HepG2 (cell line): ENCODE measurements around the gene NBPF1. TPM values are rescaled to one million over a fixed set of nuclear protein-coding genes. Genes with fewer than 3 reads are reported as not detected.
A peak's percentile ranks its signal among the peaks of the same experiment; 100 is the strongest.

ENCODE experiments used
- ARID2 ChIP-seq: sonication (generic); formaldehyde crosslinking; IDR thresholded peaks from 2 replicates; pipeline ENCODE4 v1.8.1; 2022; ENCODE audit warnings: mild to moderate bottlenecking, missing genetic modification reagents, borderline replicate concordance
- DNMT3B ChIP-seq: conservative IDR thresholded peaks from 2 replicates; pipeline ENCODE4 v1.6.1; 2016; ENCODE audit warnings: missing biosample characterization, control low read depth
- ELF1 ChIP-seq: sonication (generic); formaldehyde crosslinking; IDR thresholded peaks from 2 replicates; pipeline ENCODE4 v1.4.0; 2020; ENCODE audit warnings: missing genetic modification reagents
- FOXK1 ChIP-seq: sonication (generic); formaldehyde crosslinking; IDR thresholded peaks from 2 replicates; pipeline ENCODE4 v1.4.0; 2020; ENCODE audit warnings: low read depth, missing genetic modification reagents, borderline replicate concordance
- GATAD2A ChIP-seq: IDR thresholded peaks from 2 replicates; pipeline ENCODE4 v1.6.1; 2016
- GZF1 ChIP-seq: sonication (generic); formaldehyde crosslinking; IDR thresholded peaks from 2 replicates; pipeline ENCODE4 v1.5.1; 2020; ENCODE audit warnings: mild to moderate bottlenecking, missing genetic modification reagents
- ISX ChIP-seq: sonication (generic); formaldehyde crosslinking; conservative IDR thresholded peaks from 2 replicates; pipeline ENCODE4 v1.5.0; 2020; ENCODE audit warnings: missing genetic modification reagents
- MED13 ChIP-seq: sonication (generic); formaldehyde crosslinking; IDR thresholded peaks from 2 replicates; pipeline ENCODE4 v1.5.0; 2020; ENCODE audit warnings: missing genetic modification reagents
- MTA3 ChIP-seq: sonication (generic); formaldehyde crosslinking; IDR thresholded peaks from 2 replicates; pipeline ENCODE4 v1.4.0; 2020; ENCODE audit warnings: missing genetic modification reagents
- NCOA2 ChIP-seq: sonication (generic); formaldehyde crosslinking; IDR thresholded peaks from 2 replicates; pipeline ENCODE4 v1.8.0; 2022; ENCODE audit warnings: inconsistent platforms
- NFKB2 ChIP-seq: sonication (generic); formaldehyde crosslinking; IDR thresholded peaks from 2 replicates; pipeline ENCODE4 v1.4.0; 2020; ENCODE audit warnings: missing genetic modification reagents, borderline replicate concordance
- NFYB ChIP-seq: sonication (generic); formaldehyde crosslinking; IDR thresholded peaks from 2 replicates; pipeline ENCODE4 v1.4.0; 2020; ENCODE audit warnings: missing genetic modification reagents
- PCBP1 ChIP-seq: fragments of 200-400 bp; formaldehyde crosslinking; IDR thresholded peaks from 2 replicates; pipeline ENCODE4 v1.6.1; 2017; ENCODE audit warnings: mild to moderate bottlenecking, low read depth, low read length, borderline replicate concordance
- RBM39 ChIP-seq: fragments of 200-400 bp; formaldehyde crosslinking; IDR thresholded peaks from one replicate; pipeline ENCODE4 v1.6.1; 2018; ENCODE audit warnings: antibody characterized with exemption, mild to moderate bottlenecking, low read depth, low read length; ENCODE audit not compliant: poor library complexity, severe bottlenecking
- RFX3 ChIP-seq: IDR thresholded peaks from 2 replicates; pipeline ENCODE4 v1.6.1; 2016; ENCODE audit warnings: missing biosample characterization, missing genetic modification reagents
- RXRB ChIP-seq: IDR thresholded peaks from 2 replicates; pipeline ENCODE4 v1.6.1; 2016; ENCODE audit warnings: borderline replicate concordance, missing genetic modification reagents, missing compliant biosample characterization
- SPEN ChIP-seq: sonication (generic); formaldehyde crosslinking; IDR thresholded peaks from 2 replicates; pipeline ENCODE4 v1.5.1; 2020; ENCODE audit warnings: low read depth, mild to moderate bottlenecking, missing genetic modification reagents
- U2AF1 ChIP-seq: fragments of 200-400 bp; formaldehyde crosslinking; optimal IDR thresholded peaks from 2 replicates; pipeline ENCODE3; 2017; ENCODE audit warnings: mild to moderate bottlenecking, low read depth, low read length
- ZFX ChIP-seq: sonication (generic); formaldehyde crosslinking; IDR thresholded peaks from 2 replicates; pipeline ENCODE4 v1.4.0; 2020; ENCODE audit warnings: mild to moderate bottlenecking, low read depth, missing genetic modification reagents, moderate library complexity
- ZNF124 ChIP-seq: sonication (generic); formaldehyde crosslinking; IDR thresholded peaks from 2 replicates; pipeline ENCODE4 v1.4.0; 2020; ENCODE audit warnings: missing genetic modification reagents
- ZNF350 ChIP-seq: sonication (generic); formaldehyde crosslinking; IDR thresholded peaks from 2 replicates; pipeline ENCODE4 v1.4.0; 2020; ENCODE audit warnings: mild to moderate bottlenecking, low read depth, missing genetic modification reagents, borderline replicate concordance
- ZNF441 ChIP-seq: sonication (generic); formaldehyde crosslinking; IDR thresholded peaks from 2 replicates; pipeline ENCODE4 v1.7.0; 2021; ENCODE audit warnings: missing genetic modification reagents, borderline replicate concordance
- ZNF605 ChIP-seq: sonication (generic); formaldehyde crosslinking; IDR thresholded peaks from 2 replicates; pipeline ENCODE4 v1.8.0; 2022; ENCODE audit warnings: mild to moderate bottlenecking, missing genetic modification reagents
- ZNF839 ChIP-seq: sonication (generic); formaldehyde crosslinking; IDR thresholded peaks from 2 replicates; pipeline ENCODE4 v1.4.0; 2020; ENCODE audit warnings: missing genetic modification reagents, mild to moderate bottlenecking, borderline replicate concordance
- ZSCAN12 ChIP-seq: sonication (generic); formaldehyde crosslinking; IDR thresholded peaks from 2 replicates; pipeline ENCODE4 v1.9.0; 2021; ENCODE audit warnings: mild to moderate bottlenecking, missing genetic modification reagents
- polyA plus RNA-seq, 8 experiments: library from polyadenylated mRNA; depleted of rRNA in 3 of 8; stranded (reverse) in 7 of 8; unstranded in 1 of 8; fragments of >200 nt; fragmentation: Illumina TruSeq in 4 of 8; extraction: Trizol in 4 of 8; gene quantifications; 2 replicates each; pipeline versions ENCODE4 v1.2.1 to v1.2.3, GENCODE V29; 2011 to 2016; ENCODE audit warnings: low read depth in 4 of 8, missing spikeins in 1 of 8, mixed read lengths in 1 of 8; ENCODE audit not compliant: insufficient read depth in 1 of 8
- total RNA-seq, 5 experiments: library from RNA; depleted of rRNA; stranded (reverse); fragments of >200 nt; fragmentation: Illumina TruSeq; extraction: Trizol; gene quantifications; 2 replicates each; pipeline ENCODE4 v1.2.3, GENCODE V29; 2016; ENCODE audit warnings: low read depth in 1 of 5
- TF ChIP-seq, protein P1 (sequence below): sonication (generic); formaldehyde crosslinking; IDR thresholded peaks from 2 replicates; pipeline ENCODE4 v1.4.0; 2020; ENCODE audit warnings: missing genetic modification reagents; ENCODE audit errors: not compliant biosample characterization
- TF ChIP-seq, protein P2 (sequence below): sonication (generic); formaldehyde crosslinking; IDR thresholded peaks from 2 replicates; pipeline ENCODE4 v1.5.0; 2020; ENCODE audit warnings: missing genetic modification reagents

The NBPF1 gene
- total and polyA plus RNA-seq, 2 of the 13 experiments (the other 11 are each of a cell fraction or from before 2014, with no cell fraction given), result 30.3 to 35.6 TPM

DNA sequence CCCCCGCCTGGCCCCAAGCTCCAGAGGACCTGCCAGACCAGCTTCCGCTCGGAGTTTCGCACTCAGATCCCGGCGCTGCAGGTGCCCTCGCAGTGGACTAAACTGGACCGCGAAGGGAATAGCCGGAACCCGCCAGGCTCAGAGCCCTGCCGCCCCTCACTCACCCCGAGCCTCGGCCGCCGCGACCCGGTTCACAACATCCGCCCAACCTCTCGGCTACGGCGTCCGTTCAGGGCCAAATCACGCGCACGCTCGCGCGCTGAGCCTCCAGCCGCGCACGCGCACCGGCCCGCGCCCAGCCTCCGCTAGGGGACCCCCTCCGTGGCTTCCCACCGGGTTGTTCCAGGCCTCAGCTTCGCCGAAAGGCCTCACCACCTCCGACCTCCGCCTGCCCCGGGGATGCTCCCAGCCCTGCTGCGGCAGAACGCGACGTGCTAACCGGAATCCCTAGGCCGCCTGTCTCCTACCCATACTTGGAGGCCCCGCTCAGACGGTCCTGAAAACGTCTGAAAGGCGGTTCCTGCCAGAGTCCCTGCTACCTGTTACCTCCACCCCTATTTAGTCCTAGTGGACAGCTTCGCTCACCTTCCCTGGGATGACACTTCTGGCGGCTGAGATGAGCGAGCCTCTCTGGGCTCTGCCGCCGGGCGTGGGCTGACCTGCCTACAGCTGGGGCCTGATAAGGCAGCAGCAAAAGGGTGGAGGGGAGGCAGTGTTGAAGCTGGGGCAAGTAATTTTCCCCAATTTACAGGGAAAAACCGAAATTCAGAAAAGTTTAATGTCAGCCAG lies 31.3 kb upstream of the NBPF1 start (continued):
- TF ChIP-seq, protein P1, sequence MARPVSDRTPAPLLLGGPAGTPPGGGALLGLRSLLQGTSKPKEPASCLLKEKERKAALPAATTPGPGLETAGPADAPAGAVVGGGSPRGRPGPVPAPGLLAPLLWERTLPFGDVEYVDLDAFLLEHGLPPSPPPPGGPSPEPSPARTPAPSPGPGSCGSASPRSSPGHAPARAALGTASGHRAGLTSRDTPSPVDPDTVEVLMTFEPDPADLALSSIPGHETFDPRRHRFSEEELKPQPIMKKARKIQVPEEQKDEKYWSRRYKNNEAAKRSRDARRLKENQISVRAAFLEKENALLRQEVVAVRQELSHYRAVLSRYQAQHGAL, result peak; percentile 96
- TF ChIP-seq ZNF350 (CRISPR knock-in tag) (peak; percentile 98), ZNF839 (CRISPR knock-in tag) (peak; percentile 96; the same call in 1 of the 2 replicates), ARID2 (CRISPR knock-in tag) (peak; percentile 21; the same call in 1 of the 2 replicates), FOXK1 (CRISPR knock-in tag) (peak; percentile 100), GZF1 (peak; percentile 91), ZNF124 (peak; percentile 99), RXRB (CRISPR knock-in tag) (peak; percentile 94), NCOA2 (CRISPR knock-in tag) (peak; percentile 76), NFKB2 (CRISPR knock-in tag) (peak; percentile 95; the same call in 1 of the 2 replicates), ZNF605 (CRISPR knock-in tag) (peak; percentile 98), RFX3 (CRISPR knock-in tag) (peak; percentile 52), ZFX (CRISPR knock-in tag) (peak; percentile 99), DNMT3B (CRISPR knock-in tag) (peak; percentile 70; the same call in 1 of the 2 replicates), SPEN (CRISPR knock-in tag) (peak; percentile 100), ISX (peak; percentile 82; the same call in 1 of the 2 replicates), ELF1 (peak; percentile 81), MTA3 (CRISPR knock-in tag) (0 out of 2 replicates have a peak, but pooled peaks have one; percentile 9), GATAD2A (peak; percentile 90), ZNF441 (CRISPR knock-in tag) (peak; percentile 91), U2AF1 (peak; percentile 67), ZSCAN12 (CRISPR knock-in tag) (peak; percentile 87; the same call in 1 of the 2 replicates), PCBP1 (0 out of 2 replicates have a peak, but pooled peaks have one; percentile 31), NFYB (CRISPR knock-in tag) (peak; percentile 66), MED13 (CRISPR knock-in tag) (peak; percentile 97), RBM39 (peak; percentile 99)
- TF ChIP-seq, protein P2, sequence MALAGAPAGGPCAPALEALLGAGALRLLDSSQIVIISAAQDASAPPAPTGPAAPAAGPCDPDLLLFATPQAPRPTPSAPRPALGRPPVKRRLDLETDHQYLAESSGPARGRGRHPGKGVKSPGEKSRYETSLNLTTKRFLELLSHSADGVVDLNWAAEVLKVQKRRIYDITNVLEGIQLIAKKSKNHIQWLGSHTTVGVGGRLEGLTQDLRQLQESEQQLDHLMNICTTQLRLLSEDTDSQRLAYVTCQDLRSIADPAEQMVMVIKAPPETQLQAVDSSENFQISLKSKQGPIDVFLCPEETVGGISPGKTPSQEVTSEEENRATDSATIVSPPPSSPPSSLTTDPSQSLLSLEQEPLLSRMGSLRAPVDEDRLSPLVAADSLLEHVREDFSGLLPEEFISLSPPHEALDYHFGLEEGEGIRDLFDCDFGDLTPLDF (CRISPR knock-in tag), result peak; percentile 93
